Measurements from ENCODE around the gene SNCB. TPM values are rescaled to one million over a fixed set of nuclear protein-coding genes. Genes with fewer than 3 reads are reported as not detected.
A peak's percentile ranks its signal among the peaks of the same experiment; 100 is the strongest.

Gene SNCB
- total RNA-seq, 1 donor from 2014 or later, result not detected

GRCh38 chr5:176662371-176663333 is 32.3 kb upstream of the SNCB start:
- ATAC-seq (no peak), DNase-seq (peak; percentile 22)
- intact Hi-C loops (cut with micrococcal nuclease), result loop anchor here (5.0 kb wide), 1 partner anchor 295 kb away; no protein-coding TSS in a partner anchor

GRCh38 chr5:176661676-176662075 is 31.3 kb upstream of the SNCB start:
- ATAC-seq, result no peak
- intact Hi-C loops (cut with micrococcal nuclease), result loop anchor here (5.0 kb wide), 1 partner anchor 296 kb away; no protein-coding TSS in a partner anchor
- DNase-seq, result peak; percentile 18

- intact Hi-C loops (cut with micrococcal nuclease), result loop anchor here (5.0 kb wide), 1 partner anchor 296 kb away; no protein-coding TSS in a partner anchor
- DNase-seq (peak; percentile 82), ATAC-seq (peak; percentile 80)
These were observed 30.7 kb upstream of the SNCB start for GRCh38 chr5:176660860-176661641.

DNA sequence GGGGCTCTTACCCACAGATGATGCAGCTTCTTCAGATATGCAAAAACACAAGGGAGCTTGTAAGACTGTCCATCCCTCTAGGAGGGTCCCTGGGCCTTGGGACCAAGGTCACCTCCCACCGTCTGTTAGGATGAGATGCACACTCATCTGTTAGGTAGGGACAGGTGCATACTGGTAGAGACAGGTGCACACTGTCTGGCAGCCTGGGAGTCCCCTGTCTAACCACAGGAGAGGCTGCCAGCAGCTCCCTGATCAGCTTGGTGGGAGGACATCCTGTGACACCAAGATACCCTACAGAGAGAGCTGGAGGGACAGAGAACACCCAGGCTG is 30.2 kb upstream of the SNCB start:
- intact Hi-C loops (cut with micrococcal nuclease), result loop anchor here (5.0 kb wide), 1 partner anchor 297 kb away; no protein-coding TSS in a partner anchor
- no peak for DNase-seq
- no peak for ATAC-seq

DNA sequence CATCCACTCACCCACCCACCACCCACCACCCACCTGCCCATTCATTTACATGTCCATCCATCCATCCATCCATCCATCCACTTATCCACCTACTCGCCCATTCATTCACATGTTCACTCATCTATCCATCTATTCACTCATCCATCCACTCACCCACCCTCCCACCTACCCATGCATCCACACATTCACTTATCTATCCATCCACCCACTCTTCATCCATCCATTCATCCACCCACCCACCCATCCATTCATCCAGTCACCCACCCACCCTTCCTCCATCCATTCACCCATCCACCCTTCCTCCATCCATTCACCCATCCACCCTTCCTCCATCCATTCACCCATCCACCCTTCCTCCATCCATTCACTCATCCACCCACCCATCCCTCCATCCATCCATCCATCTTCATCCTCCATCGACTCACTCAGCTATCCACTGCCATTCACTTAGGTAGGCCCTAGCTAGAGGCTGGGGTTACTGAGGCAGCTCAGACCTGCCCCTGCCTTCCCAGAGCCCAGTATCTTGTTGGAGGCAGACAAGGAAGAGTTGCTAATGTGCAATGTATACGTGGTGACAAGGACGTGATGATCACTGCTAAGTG is 29.6 kb upstream of the SNCB start:
- intact Hi-C loops (cut with micrococcal nuclease), result loop anchor here (5.0 kb wide), 1 partner anchor 297 kb away; no protein-coding TSS in a partner anchor
- no peak for DNase-seq
- ATAC-seq, result no peak

- DNase-seq (no peak), ATAC-seq (no peak)
- intact Hi-C loops (cut with micrococcal nuclease), result no loop called here
These were observed 29.1 kb upstream of the SNCB start for GRCh38 chr5:176659512-176659839.

GRCh38 chr5:176658817-176659511 is 28.6 kb upstream of the SNCB start:
- ATAC-seq (peak; percentile 18), DNase-seq (no peak)
- intact Hi-C loops (cut with micrococcal nuclease), result no loop called here

- intact Hi-C loops (cut with micrococcal nuclease), result no loop called here
- peak; percentile 82 for DNase-seq
- ATAC-seq, result peak; percentile 84
These were observed 27.8 kb upstream of the SNCB start for GRCh38 chr5:176658007-176658599.

DNA sequence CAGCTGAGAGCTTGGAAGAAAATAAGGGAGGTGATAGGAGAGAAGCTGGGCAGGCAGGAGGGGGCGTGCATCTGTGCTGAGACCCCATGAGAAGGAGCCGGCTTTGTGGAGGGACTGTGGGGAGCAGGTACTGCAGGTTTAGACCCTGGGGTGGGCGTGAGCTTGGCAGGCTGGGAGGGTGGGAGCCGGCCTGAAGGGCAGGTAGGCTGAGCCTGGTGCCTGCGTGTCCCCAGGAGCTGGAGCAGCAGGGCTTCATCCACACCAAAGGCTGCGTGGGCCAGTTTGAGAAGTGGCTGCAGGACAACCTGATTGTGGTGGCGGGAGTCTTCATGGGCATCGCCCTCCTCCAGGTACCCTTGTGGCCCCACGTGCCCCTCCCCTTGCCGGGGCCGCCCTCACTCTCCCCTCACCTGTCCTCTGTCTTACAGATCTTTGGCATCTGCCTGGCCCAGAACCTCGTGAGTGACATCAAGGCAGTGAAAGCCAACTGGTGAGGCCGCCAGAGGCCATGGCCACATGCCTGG is 26.2 kb upstream of the SNCB start:
- no peak for DNase-seq
- intact Hi-C loops (cut with micrococcal nuclease), result no loop called here
- ATAC-seq, result no peak

DNA sequence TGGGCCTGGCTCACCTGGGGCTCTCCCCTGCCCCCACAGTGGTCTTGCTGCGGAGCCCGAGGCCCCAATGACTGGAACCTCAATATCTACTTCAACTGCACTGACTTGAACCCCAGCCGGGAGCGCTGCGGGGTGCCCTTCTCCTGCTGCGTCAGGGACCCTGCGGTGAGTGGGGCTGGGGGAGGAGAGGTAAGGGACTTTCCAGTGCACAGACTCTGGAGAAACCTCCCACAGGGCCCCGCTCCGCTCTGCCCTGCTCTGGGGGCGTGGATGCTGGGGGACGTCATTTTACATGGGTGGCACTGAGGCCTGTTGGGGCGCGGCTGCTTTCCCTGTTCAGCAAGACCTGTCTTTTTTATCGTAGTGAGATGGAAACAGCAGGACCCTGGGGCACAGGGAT is 24.5 kb upstream of the SNCB start:
- no peak for DNase-seq
- intact Hi-C loops (cut with micrococcal nuclease), result no loop called here
- no peak for ATAC-seq

- intact Hi-C loops (cut with micrococcal nuclease), result no loop called here
- DNase-seq (no peak), ATAC-seq (no peak)
These were observed 23.4 kb upstream of the SNCB start for GRCh38 chr5:176653401-176654385.

DNA sequence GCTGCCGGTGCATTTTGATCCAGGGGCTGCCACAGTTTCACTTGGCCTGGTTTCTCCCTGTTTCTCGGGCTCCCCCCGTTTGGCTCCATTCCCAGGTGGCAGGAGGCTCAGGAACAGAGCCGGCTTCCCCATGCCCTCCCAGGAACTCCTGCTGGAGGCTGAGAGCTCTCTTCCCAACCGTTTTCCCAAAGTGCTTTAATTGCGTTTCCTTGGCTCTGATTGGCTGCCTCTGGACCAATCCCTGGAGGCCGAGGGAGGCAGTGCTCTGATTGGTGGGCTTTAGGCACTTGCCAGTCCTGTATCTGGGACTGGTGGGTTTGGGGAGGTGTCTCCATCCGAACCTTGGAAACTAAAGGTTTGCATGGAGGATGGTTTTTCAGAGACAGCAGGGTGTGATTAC is 21.8 kb upstream of the SNCB start:
- DNase-seq (no peak), ATAC-seq (no peak)
- intact Hi-C loops (cut with micrococcal nuclease), result no loop called here

GRCh38 chr5:176651472-176651980 is 21.2 kb upstream of the SNCB start:
- no peak for ATAC-seq
- DNase-seq, result no peak
- intact Hi-C loops (cut with micrococcal nuclease), result no loop called here

DNA sequence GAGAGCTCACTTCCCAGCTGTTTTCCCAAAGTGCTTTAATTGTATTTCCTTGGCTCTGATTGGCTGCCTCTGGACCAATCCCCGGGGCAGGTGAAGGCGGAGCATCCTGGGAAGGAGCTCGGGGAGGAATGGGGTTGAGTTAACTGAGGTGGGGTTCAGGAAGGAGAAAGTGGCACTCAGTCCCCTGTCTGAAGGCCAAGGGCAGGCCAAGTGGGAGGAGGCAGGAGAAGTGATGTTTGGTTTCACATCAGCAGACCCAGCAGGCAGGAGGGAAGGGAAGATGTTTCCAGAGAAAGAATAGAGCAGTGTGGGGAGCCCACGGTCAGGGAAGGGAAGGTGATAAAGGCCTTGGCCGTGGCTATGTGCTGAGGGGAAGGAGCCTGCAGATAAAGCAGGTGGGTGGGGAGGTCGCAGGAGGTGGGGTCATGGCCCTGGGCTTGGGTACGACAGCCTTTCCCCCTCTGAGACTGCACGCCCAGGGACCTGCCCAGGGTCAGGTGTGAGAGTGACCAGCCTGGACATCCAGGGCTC is 20.1 kb upstream of the SNCB start:
- ATAC-seq (no peak), DNase-seq (no peak)
- intact Hi-C loops (cut with micrococcal nuclease), result no loop called here

GRCh38 chr5:176648474-176649194 is 18.3 kb upstream of the SNCB start:
- ATAC-seq, result no peak
- no peak for DNase-seq
- intact Hi-C loops (cut with micrococcal nuclease), result no loop called here

DNA sequence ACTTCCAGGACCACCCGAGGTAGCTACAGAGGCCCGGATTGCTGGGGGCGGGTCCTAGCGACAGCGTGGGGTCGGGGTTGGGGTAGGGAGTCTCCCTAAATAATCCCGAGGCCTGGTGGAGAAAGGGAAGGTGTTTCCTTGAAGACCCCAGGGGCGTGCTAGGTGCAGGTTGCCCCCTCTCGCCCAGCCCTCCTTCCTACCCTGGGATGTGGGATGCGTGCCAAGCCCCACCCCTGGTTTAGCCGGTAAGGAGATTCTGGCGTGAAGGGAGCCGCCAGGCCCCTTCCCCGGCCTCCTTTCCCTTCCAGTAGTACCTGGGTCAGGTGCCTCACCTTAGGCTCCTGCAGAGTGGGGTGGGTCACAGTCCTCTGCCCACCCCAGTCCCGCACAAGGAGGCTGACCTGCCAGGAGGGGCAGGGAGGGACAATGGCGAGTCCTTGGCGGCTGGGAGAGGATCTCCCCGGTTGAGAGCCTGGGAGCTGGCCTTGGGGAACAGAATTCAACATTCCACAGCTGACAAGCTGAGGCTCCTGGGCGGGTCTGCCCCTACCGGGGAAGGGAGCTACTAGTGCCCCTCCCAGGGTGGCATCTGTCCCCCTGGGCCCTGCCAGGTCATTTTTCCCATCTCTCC is 17.6 kb upstream of the SNCB start:
- DNase-seq (peak; percentile 71), ATAC-seq (peak; percentile 1)
- intact Hi-C loops (cut with micrococcal nuclease), result no loop called here
